ENCODE data around the gene EHMT1.
A peak's percentile ranks its signal among the peaks of the same experiment; 100 is the strongest.

EHMT1 gene

DNA sequence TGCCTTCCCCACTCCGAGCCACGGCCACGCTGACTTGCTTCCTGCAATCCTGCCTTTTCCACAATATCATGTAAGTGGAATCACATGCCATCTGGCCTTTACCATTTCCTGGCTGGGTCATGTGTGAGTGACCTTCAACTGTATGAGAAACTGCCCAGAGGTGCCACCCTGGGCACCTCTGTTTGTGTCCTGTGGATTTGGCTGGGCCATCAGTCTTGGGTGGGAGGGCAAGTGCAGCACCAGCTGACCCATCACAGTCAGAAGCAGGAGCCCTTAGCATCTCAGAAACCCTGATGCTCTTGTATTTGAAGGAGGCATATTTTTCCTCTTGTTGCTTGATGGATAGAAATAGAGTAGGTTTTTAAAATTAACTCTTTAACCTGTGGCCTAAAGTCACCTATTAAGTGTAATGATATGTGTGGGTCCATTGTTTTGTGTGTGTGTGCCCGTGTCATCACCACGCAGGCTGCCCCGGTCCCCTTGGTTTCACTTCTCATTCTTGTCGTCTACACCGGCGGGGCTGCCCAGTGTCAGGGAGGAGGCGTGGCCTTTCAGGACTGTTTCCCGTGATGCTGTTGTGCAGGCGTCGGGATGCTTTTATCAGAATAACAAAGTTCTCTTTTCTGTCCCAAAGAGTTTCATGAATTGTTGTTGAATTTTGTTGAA, 206.7 kb downstream of the EHMT1 start:
- DNase-seq (ENCODE audit: low read depth, low spot score), result no peak

DNA sequence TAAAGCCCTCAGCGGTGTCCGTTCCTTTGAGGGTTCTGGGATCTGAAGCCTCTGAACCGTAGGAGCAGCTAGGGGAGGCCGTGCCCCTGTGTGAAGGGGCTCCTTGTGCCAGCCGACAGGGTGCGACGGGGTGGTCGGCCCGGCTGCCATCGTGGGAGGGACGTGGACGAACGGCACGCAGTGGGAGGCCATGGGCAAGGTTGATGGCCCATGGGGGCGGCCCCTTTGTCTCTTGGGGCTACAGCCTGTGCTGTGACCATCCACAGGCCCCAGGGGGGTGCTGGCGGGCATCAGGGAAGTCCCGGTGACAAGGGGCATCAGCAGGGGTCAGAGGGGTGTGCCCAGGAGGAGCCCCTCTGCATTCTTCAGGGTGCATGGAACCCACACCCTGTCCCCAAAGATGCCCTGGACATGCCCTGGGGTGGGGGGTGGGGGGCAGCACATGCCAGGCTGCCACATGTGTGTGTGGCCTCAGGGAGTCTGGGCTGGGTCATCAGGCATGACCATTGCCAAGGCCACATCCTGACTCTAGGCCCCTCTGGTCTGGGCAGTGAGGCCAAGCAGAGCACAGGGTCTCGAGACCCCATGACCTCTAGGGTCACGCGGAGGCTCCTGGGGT, 209.2 kb downstream of the EHMT1 start:
- no peak for DNase-seq (ENCODE audit: low read depth, low spot score)

DNA sequence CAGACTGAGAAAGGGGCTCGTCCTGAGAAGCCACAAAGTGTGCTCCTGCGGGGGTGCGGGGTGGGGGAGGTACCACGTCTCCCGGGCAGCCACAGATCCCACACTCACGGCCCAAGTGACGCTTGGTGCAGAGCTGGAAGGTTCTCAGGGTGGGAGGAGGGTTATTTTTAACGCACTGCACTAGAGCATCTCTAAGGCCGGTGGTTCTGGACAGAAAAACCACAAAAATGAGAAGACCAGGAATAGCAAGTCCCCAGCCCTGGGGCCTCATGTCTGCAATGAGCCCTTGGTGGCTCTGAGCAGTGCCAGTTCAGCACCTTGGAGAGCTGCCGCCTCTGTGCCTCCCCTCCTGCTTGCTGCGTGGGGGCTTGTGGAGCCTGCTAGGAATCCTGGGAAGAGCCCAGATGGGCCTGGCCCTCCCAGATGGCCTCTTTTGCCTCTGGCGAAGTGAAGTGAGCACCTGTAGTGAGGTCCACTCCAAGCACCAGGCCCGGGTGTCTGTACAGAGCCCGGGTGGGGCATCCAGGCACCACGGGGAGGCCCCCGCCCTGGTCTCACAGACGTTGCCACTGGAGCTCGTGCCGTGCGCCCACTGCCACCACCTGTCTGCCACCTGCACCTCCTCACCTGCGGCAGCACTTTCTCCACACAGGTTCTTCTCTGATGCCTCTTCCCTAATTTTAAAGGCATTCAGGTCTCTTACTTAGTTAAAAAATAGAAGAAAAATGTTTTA, 209.9 kb downstream of the EHMT1 start:
- DNase-seq (ENCODE audit: low read depth, low spot score), result peak; percentile 80

- no peak for DNase-seq (ENCODE audit: low read depth, low spot score)
Measured at GRCh38 chr9:137829260-137829996, 210.6 kb downstream of the EHMT1 start.

DNA sequence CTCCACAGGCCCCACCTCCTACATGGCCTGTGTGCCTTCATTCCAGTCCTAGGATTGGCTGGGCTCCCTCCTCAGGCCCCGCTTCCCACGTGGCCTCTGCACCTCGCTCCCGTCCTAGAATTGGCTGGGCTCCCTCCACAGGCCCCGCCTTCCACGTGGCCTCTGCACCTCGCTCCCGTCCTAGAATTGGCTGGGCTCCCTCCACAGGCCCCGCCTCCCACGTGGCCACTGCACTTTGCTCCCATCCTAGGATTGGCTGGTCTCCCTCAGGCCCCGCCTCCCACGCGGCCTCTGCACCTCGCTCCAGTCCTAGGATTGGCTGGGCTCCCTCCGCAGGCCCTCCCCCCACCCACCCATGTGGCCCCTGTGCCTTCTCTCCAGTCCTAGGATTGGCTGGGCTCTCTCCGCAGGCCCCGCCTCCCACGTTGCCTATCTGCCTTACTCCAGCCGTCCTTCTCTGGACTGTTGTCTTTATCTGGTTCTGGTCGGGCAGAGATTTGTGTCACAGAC, 213.4 kb downstream of the EHMT1 start:
- DNase-seq (ENCODE audit: low read depth, low spot score), result no peak

- no peak for DNase-seq (ENCODE audit: low read depth, low spot score)
Measured at GRCh38 chr9:137832830-137833590, 214.2 kb downstream of the EHMT1 start.

DNA sequence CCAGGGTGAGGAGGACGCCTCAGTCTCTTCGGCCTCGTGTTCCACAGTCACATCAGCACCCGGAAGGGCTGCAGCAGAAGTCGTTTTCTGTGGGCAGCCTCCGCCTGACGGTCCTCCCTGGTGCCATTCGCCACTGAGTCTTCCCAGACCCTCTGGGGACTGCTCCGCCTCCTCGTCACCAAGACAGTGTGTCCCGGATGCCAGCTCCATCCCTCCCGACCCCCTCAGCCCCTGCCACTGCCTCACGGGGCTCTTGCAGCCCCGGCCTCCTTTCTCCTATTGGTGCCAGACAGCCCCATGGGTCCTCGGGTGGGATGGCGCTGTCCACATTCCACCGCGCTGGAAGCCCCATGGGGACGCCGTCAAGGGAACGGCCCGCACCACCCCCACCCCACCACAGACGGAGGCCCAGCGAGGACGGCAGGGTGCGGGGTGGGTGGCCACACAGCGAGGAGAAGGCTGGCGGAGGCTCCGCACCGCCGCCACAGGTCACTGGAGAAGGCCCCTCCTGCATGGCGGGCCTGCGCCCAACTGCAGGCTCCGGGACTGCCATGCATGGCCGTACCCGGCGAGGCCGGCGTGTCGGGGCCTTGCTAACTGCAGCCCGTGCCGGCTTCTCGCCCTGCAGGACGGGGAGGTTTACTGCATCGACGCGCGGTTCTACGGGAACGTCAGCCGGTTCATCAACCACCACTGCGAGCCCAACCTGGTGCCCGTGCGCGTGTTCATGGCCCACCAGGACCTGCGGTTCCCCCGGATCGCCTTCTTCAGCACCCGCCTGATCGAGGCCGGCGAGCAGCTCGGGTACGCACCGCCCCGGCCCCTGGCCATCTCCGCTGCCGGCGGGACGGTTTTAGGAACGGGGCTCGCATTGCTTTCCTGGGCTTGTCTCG, 215.2 kb downstream of the EHMT1 start:
- DNase-seq (ENCODE audit: low read depth, low spot score), result no peak

- no peak for DNase-seq (ENCODE audit: low read depth, low spot score)
Measured at GRCh38 chr9:137834846-137835546, 216.2 kb downstream of the EHMT1 start.

DNA sequence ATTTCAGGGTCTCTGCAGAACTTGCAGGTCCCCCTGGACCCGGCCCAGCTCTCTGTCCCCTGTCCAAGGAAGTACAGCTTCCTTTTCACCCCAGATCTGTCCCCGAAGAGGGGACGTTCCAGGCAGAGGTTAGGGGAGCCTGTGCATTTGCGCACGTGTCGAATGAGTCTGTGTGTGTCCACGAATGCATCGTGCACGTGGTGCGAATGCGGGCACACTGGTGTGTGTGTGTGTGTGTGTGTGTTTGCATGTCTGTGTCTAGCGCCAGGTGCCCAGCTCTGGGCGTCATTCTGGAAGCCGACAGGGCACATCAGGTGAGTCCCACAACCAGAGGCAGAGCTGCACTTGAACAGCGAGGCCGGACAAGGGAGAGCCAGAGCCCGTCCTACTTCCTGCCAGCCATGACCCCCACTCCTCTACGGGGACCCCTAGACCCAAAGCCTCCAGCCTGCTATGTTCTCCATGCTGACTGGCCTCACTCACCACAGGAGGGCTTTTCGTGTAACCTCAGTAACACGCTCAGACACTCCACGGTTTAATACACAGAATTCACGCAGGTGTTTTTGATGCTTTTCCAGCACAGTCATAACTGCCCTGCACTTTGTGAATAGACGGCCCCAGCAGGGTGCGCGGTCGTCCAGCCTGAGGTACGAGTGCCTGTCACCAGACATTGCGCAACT, 217.5 kb downstream of the EHMT1 start:
- DNase-seq (ENCODE audit: low read depth, low spot score), result no peak

DNA sequence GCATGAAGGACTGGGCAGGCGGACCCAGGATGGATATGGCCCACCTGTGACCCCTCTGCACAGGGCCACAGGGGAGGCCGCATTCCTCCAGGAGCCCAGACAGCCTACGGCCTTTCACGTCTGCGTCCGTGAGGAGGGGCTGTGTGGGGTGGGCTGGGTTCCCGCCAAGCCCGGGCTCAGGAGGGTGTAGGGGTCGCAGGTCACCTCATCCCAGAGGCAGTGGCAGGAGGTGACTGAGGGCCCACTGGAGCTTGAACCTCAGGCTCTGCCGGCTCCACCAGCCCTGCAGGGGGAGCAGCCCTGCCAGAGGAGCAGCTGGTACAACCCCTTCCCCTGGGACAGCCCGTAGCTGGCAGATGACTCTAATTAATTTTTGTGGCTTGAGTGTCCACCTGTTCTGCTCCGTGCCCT, 218.0 kb downstream of the EHMT1 start:
- DNase-seq (ENCODE audit: low read depth, low spot score), result peak; percentile 20

- no peak for DNase-seq (ENCODE audit: low read depth, low spot score)
Measured at GRCh38 chr9:137837345-137838278, 218.8 kb downstream of the EHMT1 start.

DNA sequence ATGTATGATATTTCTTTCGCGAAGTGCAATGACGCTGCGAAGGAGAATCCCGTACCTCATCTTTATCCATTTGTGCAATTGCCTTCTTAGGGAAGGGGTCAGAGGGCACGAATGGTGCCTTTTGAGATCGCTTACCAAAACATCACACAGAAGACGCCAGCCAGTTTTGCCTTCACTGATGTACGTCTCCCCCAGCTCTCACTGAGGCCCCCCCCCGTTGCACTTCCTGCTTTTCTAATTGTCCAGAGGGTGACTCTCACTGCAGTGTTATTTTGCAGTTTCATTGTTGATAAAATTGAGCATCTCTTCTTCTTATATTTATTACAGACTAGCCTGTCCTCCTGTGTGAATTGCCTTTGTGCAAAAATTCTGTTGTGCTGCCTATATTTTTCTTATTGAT, 219.8 kb downstream of the EHMT1 start:
- DNase-seq (ENCODE audit: low read depth, low spot score), result no peak

GRCh38 chr9:137843355-137843754, 224.6 kb downstream of the EHMT1 start:
- no peak for DNase-seq (ENCODE audit: low read depth, low spot score)

DNA sequence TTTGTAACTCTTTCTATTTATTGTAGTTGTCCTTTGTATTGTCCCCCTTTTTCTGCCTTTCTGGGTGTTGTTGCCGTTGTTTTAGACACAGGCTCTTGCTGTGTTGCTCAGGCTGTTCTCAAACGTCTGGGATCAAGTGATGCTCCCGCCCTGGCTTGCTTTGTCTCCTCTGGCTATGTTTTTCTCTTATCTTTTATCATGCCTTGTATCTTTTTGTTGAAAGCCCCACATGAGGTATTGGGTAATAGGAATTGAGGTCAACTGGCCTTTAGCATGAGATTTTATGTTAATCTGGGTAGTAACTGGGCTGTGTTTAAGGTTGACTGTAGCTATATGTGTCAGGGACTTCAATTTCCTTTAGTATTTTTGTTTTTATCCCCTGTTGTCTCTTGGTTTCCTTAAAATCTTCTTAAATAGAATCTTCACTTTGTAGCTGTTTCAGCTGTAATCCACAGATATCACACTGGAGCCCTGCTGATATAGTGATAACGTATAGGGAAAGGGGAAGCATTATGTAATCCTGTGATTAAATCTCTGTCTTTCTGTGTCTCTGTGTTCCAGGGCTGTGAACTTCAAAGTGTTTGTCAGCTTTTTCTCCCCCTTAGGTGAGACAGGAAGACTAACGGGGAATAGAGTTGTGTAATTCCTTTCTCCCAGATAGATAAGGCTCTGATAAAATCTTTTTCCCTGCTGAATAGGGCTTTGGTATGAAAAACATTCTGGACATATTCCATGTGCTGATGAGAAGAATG, 232.9 kb downstream of the EHMT1 start:
- no peak for DNase-seq (ENCODE audit: low read depth, low spot score)

- DNase-seq (ENCODE audit: low read depth, low spot score), result no peak
Measured at GRCh38 chr9:137853392-137853995, 234.7 kb downstream of the EHMT1 start.

DNA sequence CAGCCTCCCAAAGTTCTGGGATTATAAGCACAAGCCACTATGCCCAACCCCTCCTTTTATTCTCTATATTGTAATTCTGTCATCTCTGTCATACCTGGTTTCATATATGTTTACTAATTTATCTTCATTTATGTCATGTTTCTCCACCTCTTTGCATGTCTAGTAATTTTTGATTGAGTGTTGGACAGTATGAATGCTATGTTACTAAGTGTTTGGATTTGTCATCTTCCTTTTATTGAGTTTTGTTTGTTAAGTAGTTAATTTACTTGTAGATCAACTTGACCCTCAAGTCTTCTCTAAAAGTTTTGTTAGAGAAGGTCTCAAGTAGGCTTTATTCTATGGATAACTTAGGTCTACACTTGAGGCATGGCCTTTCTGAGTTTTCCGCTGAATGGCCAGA, 241.6 kb downstream of the EHMT1 start:
- DNase-seq (ENCODE audit: low read depth, low spot score), result no peak

Data from ELF-1 (cell line).